Measurements from ENCODE around the gene UMAD1.

DNA sequence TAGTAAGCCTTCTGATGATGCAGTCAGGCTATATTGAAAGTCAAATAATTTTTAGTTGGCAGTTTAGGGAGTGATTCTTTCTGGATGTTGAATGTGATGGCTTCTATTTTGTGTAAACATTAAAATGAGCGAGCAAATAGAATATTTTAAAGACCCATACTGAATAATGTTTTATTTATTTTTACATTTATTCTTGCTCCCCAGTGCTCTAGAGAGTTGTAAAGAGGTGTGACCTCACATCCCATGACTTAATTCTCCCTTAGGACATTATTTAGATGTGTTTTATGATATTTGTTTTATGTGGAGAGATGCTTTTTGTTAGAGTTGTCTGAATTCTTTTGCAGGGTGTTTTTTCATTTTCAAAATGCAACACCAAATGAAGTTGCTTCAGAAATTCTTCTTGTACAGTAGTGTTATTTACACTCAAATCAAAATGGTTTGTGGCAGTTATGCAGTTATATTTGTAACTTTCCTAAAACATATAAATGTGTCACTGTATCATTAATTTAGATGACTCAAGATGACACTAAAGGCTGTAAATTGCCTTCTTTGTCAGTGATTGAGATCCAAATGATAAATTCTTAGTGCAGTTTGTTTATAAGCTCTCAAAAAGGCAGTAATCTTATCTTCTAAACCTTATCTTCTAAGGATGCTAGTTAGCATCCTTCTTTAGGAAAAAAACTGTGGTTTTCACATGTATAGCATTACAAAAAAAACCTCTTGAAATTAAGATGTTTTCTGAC is 12.4 kb downstream of the UMAD1 start:
- TF ChIP-seq GATA1 (IDR thresholded peaks at IDR 0.05; ENCODE audit: low read depth, low read length) (no peak), POLR2A (IDR thresholded peaks at IDR 0.05; ENCODE audit: low read length) (no peak)
